ENCODE measurements around the gene ERI3. TPM values are rescaled to one million over a fixed set of nuclear protein-coding genes. Genes with fewer than 3 reads are reported as not detected.

Gene ERI3
- total RNA-seq, 1 experiment from 2014 or later, result 93.3 TPM

- peak; percentile 59 for DNase-seq (ENCODE audit: low read depth)
Observed at GRCh38 chr1:44318097-44319088, 36.7 kb downstream of the ERI3 start.

- no peak for DNase-seq (ENCODE audit: low read depth)
Observed at GRCh38 chr1:44316231-44316759, 38.8 kb downstream of the ERI3 start.

- no peak for DNase-seq (ENCODE audit: low read depth)
Observed at GRCh38 chr1:44315521-44315920, 39.5 kb downstream of the ERI3 start.

GRCh38 chr1:44314452-44314851 lies 40.6 kb downstream of the ERI3 start:
- DNase-seq (ENCODE audit: low read depth), result no peak

- DNase-seq (ENCODE audit: low read depth), result no peak
Observed at GRCh38 chr1:44313265-44313918, 41.7 kb downstream of the ERI3 start.

GRCh38 chr1:44312399-44313196 lies 42.5 kb downstream of the ERI3 start:
- no peak for DNase-seq (ENCODE audit: low read depth)

- no peak for DNase-seq (ENCODE audit: low read depth)
Observed at GRCh38 chr1:44310006-44310405, 45.1 kb downstream of the ERI3 start.

GRCh38 chr1:44305962-44306422 lies 49.1 kb downstream of the ERI3 start:
- DNase-seq (ENCODE audit: low read depth), result no peak

GRCh38 chr1:44303532-44303931 lies 51.5 kb downstream of the ERI3 start:
- DNase-seq (ENCODE audit: low read depth), result no peak

GRCh38 chr1:44302541-44302940 lies 52.5 kb downstream of the ERI3 start:
- no peak for DNase-seq (ENCODE audit: low read depth)

- DNase-seq (ENCODE audit: low read depth), result no peak
Observed at GRCh38 chr1:44301442-44301841, 53.6 kb downstream of the ERI3 start.

GRCh38 chr1:44300852-44301251 lies 54.2 kb downstream of the ERI3 start:
- no peak for DNase-seq (ENCODE audit: low read depth)

GRCh38 chr1:44297695-44298400 lies 57.2 kb downstream of the ERI3 start:
- no peak for DNase-seq (ENCODE audit: low read depth)

GRCh38 chr1:44296806-44297205 lies 58.3 kb downstream of the ERI3 start:
- DNase-seq (ENCODE audit: low read depth), result no peak

- DNase-seq (ENCODE audit: low read depth), result no peak
Observed at GRCh38 chr1:44296086-44296485, 59.0 kb downstream of the ERI3 start.

- peak; percentile 21 for DNase-seq (ENCODE audit: low read depth)
Observed at GRCh38 chr1:44294588-44295007, 60.5 kb downstream of the ERI3 start.

- DNase-seq (ENCODE audit: low read depth), result no peak
Observed at GRCh38 chr1:44293761-44294315, 61.2 kb downstream of the ERI3 start.

- DNase-seq (ENCODE audit: low read depth), result no peak
Observed at GRCh38 chr1:44292651-44293050, 62.4 kb downstream of the ERI3 start.

- no peak for DNase-seq (ENCODE audit: low read depth)
Observed at GRCh38 chr1:44290250-44291094, 64.6 kb downstream of the ERI3 start.

- DNase-seq (ENCODE audit: low read depth), result no peak
Observed at GRCh38 chr1:44289530-44289929, 65.5 kb downstream of the ERI3 start.
